ENCODE data around the gene CPM. TPM values are rescaled to one million over a fixed set of nuclear protein-coding genes. Genes with fewer than 3 reads are reported as not detected.

The CPM gene
- total and polyA plus RNA-seq, 7 experiments from 2014 or later = 0.06 to 5.9 (median 1.8) TPM

GRCh38 chr12:68901145-68901544, 31.8 kb downstream of the CPM start:
- Mint-ChIP-seq H3K4me3 (no peak overlapping the region), H3K27ac (no peak overlapping the region), H3K27me3 (peaks cover 0 to 13% (median 0%) of the 10 kb centered on the region in 5 donors), H3K36me3 (peaks cover 0 to 4% (median 0%) of the 10 kb centered on the region in 5 donors), H3K9me3 (no peaks in the 10 kb centered on the region), H3K4me1 (peaks cover 0 to 1% (median 0%) of the 10 kb centered on the region in 7 donors)
- intact Hi-C loops (cut with micrococcal nuclease) = no loop called here
- Histone ChIP-seq H3K27ac (ENCODE audit: low read depth, low read length) (no peak overlapping the region), H3K9me3 (ENCODE audit: control insufficient read depth in 2 of 3, low read length in 3 of 3) (no peaks in the 10 kb centered on the region), H3K36me3 (ENCODE audit: control insufficient read depth in 2 of 3, insufficient read depth in 3 of 3, low read length in 3 of 3) (no peaks in the 10 kb centered on the region), H3K27me3 (ENCODE audit: control insufficient read depth in 2 of 2, insufficient read depth in 2 of 2, low read length in 2 of 2) (no peaks in the 10 kb centered on the region), H3K4me3 (ENCODE audit: low read length) (no peak overlapping the region), H3K4me1 (ENCODE audit: control insufficient read depth in 2 of 2, insufficient read depth in 2 of 2, low read length in 2 of 2) (no peaks in the 10 kb centered on the region)
- no peak for ATAC-seq
- ChIA-PET CTCF (no interaction called here), POLR2A (no interaction called here)
- no peak for DNase-seq

- no peaks in the 10 kb centered on the region for H3K36me3 ChIP-seq (ENCODE audit: control insufficient read depth in 2 of 3, insufficient read depth in 3 of 3, low read length in 3 of 3)
- Mint-ChIP-seq H3K27ac (no peak overlapping the region), H3K9me3 (no peaks in the 10 kb centered on the region), H3K4me1 (peaks cover 0 to 1% (median 0%) of the 10 kb centered on the region in 7 donors), H3K27me3 (peaks cover 0 to 14% (median 0%) of the 10 kb centered on the region in 5 donors), H3K4me3 (no peak overlapping the region), H3K36me3 (peaks cover 0 to 7% (median 0%) of the 10 kb centered on the region in 5 donors)
- DNase-seq (no peak), ATAC-seq (no peak)
- no peaks in the 10 kb centered on the region for H3K4me1 ChIP-seq (ENCODE audit: control insufficient read depth in 2 of 2, insufficient read depth in 2 of 2, low read length in 2 of 2)
- POLR2A ChIA-PET = no interaction called here
- H3K27me3 ChIP-seq (ENCODE audit: control insufficient read depth in 2 of 2, insufficient read depth in 2 of 2, low read length in 2 of 2) = no peaks in the 10 kb centered on the region
- CTCF ChIA-PET = no interaction called here
- intact Hi-C loops (cut with micrococcal nuclease) = no loop called here
- H3K9me3 ChIP-seq (ENCODE audit: control insufficient read depth in 2 of 3, low read length in 3 of 3) = no peaks in the 10 kb centered on the region
- H3K27ac ChIP-seq (ENCODE audit: low read depth, low read length) = no peak overlapping the region
- no peak overlapping the region for H3K4me3 ChIP-seq (ENCODE audit: low read length)
Measured at GRCh38 chr12:68900241-68900640, 32.7 kb downstream of the CPM start.

- Mint-ChIP-seq H3K4me1 (no peaks in the 10 kb centered on the region), H3K9me3 (no peaks in the 10 kb centered on the region), H3K36me3 (peaks cover 0 to 7% (median 0%) of the 10 kb centered on the region in 5 donors), H3K27me3 (peaks cover 0 to 14% (median 0%) of the 10 kb centered on the region in 5 donors), H3K4me3 (no peak overlapping the region), H3K27ac (no peak overlapping the region)
- ChIA-PET POLR2A (no interaction called here), CTCF (no interaction called here)
- H3K9me3 ChIP-seq (ENCODE audit: control insufficient read depth in 2 of 3, low read length in 3 of 3) = no peaks in the 10 kb centered on the region
- intact Hi-C loops (cut with micrococcal nuclease) = no loop called here
- no peaks in the 10 kb centered on the region for H3K4me1 ChIP-seq (ENCODE audit: control insufficient read depth in 2 of 2, insufficient read depth in 2 of 2, low read length in 2 of 2)
- no peak for DNase-seq
- no peak overlapping the region for H3K4me3 ChIP-seq (ENCODE audit: low read length)
- no peak overlapping the region for H3K27ac ChIP-seq (ENCODE audit: low read depth, low read length)
- no peaks in the 10 kb centered on the region for H3K36me3 ChIP-seq (ENCODE audit: control insufficient read depth in 2 of 3, insufficient read depth in 3 of 3, low read length in 3 of 3)
- H3K27me3 ChIP-seq (ENCODE audit: control insufficient read depth in 2 of 2, insufficient read depth in 2 of 2, low read length in 2 of 2) = no peaks in the 10 kb centered on the region
- ATAC-seq = no peak
Measured at GRCh38 chr12:68899251-68899771, 33.7 kb downstream of the CPM start.

DNA sequence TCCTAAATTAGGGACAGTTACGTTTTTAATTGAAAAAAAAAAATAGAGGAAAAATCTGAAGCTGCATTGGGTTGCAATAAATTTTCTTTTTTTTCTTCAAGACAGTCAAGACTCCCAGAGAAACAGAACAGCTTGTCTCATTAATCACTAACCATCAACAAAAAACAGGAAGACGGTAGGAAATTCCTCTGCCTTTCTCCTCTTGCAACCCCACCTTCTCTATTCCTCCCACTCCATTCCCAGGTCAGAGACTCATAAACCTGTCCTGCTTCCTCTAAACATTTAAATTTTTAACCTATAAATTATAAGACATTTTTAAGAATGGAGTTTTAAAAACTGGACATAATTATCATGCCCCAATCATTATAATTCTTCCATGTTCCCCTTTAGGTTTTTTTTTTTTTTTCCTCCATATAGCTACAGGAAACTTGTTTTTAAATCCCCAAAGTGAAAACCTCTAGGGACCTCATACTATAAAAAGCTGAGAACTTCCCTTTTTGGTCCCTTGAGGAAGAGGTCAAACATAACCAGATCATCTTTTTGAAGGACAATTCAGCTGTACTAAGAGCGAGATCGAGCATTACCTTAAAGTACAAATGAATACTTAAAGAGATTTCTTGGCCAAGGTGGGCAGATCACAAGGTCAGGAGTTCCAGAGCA, 36.0 kb downstream of the CPM start:
- Histone ChIP-seq H3K36me3 (ENCODE audit: control insufficient read depth in 2 of 3, insufficient read depth in 3 of 3, low read length in 3 of 3) (no peaks in the 10 kb centered on the region), H3K4me3 (ENCODE audit: low read length) (no peak overlapping the region), H3K27me3 (ENCODE audit: control insufficient read depth in 2 of 2, insufficient read depth in 2 of 2, low read length in 2 of 2) (no peaks in the 10 kb centered on the region), H3K27ac (ENCODE audit: low read depth, low read length) (no peak overlapping the region), H3K4me1 (ENCODE audit: control insufficient read depth in 2 of 2, insufficient read depth in 2 of 2, low read length in 2 of 2) (no peaks in the 10 kb centered on the region), H3K9me3 (ENCODE audit: control insufficient read depth in 2 of 3, low read length in 3 of 3) (no peaks in the 10 kb centered on the region)
- DNase-seq = no peak
- ChIA-PET CTCF (no interaction called here), POLR2A (no interaction called here)
- Mint-ChIP-seq H3K27me3 (peaks cover 0 to 14% (median 0%) of the 10 kb centered on the region in 5 donors), H3K27ac (no peak overlapping the region), H3K36me3 (peaks cover 0 to 7% (median 0%) of the 10 kb centered on the region in 5 donors), H3K4me3 (no peak overlapping the region), H3K9me3 (peaks cover 0 to 1% (median 0%) of the 10 kb centered on the region in 11 donors), H3K4me1 (peaks cover 3 to 5% (median 4%) of the 10 kb centered on the region in 7 donors)
- ATAC-seq = no peak
- intact Hi-C loops (cut with micrococcal nuclease) = no loop called here

- Histone ChIP-seq H3K4me3 (ENCODE audit: low read length) (no peak overlapping the region), H3K27me3 (ENCODE audit: control insufficient read depth in 2 of 2, insufficient read depth in 2 of 2, low read length in 2 of 2) (no peaks in the 10 kb centered on the region), H3K27ac (ENCODE audit: low read depth, low read length) (no peak overlapping the region), H3K9me3 (ENCODE audit: control insufficient read depth in 2 of 3, low read length in 3 of 3) (no peaks in the 10 kb centered on the region), H3K4me1 (ENCODE audit: control insufficient read depth in 2 of 2, insufficient read depth in 2 of 2, low read length in 2 of 2) (no peaks in the 10 kb centered on the region), H3K36me3 (ENCODE audit: control insufficient read depth in 2 of 3, insufficient read depth in 3 of 3, low read length in 3 of 3) (no peaks in the 10 kb centered on the region)
- H3K4me3 Mint-ChIP-seq = no peak overlapping the region
- peaks cover 0 to 14% (median 0%) of the 10 kb centered on the region in 5 donors for H3K27me3 Mint-ChIP-seq
- no peak overlapping the region for H3K27ac Mint-ChIP-seq
- H3K36me3 Mint-ChIP-seq = peaks cover 0 to 7% (median 0%) of the 10 kb centered on the region in 5 donors
- intact Hi-C loops (cut with micrococcal nuclease) = no loop called here
- ChIA-PET POLR2A (no interaction called here), CTCF (no interaction called here)
- H3K4me1 Mint-ChIP-seq = peaks cover 6 to 26% (median 15%) of the 10 kb centered on the region in 7 donors
- no peak for ATAC-seq
- H3K9me3 Mint-ChIP-seq = peaks cover 0 to 1% (median 0%) of the 10 kb centered on the region in 11 donors
- DNase-seq = no peak
Measured at GRCh38 chr12:68894276-68894855, 38.6 kb downstream of the CPM start.

GRCh38 chr12:68893741-68894140, 39.2 kb downstream of the CPM start:
- Histone ChIP-seq H3K4me3 (ENCODE audit: low read length) (no peak overlapping the region), H3K27ac (ENCODE audit: low read depth, low read length) (no peak overlapping the region), H3K9me3 (ENCODE audit: control insufficient read depth in 2 of 3, low read length in 3 of 3) (no peaks in the 10 kb centered on the region), H3K27me3 (ENCODE audit: control insufficient read depth in 2 of 2, insufficient read depth in 2 of 2, low read length in 2 of 2) (no peaks in the 10 kb centered on the region), H3K36me3 (ENCODE audit: control insufficient read depth in 2 of 3, insufficient read depth in 3 of 3, low read length in 3 of 3) (no peaks in the 10 kb centered on the region), H3K4me1 (ENCODE audit: control insufficient read depth in 2 of 2, insufficient read depth in 2 of 2, low read length in 2 of 2) (no peaks in the 10 kb centered on the region)
- Mint-ChIP-seq H3K27ac (no peak overlapping the region), H3K36me3 (peaks cover 0 to 7% (median 0%) of the 10 kb centered on the region in 5 donors), H3K4me3 (no peak overlapping the region), H3K4me1 (peaks cover 6 to 28% (median 15%) of the 10 kb centered on the region in 7 donors), H3K27me3 (peaks cover 0 to 14% (median 0%) of the 10 kb centered on the region in 5 donors), H3K9me3 (peaks cover 0 to 1% (median 0%) of the 10 kb centered on the region in 11 donors)
- no peak for ATAC-seq
- CTCF ChIA-PET = no interaction called here
- no peak for DNase-seq
- POLR2A ChIA-PET = no interaction called here
- intact Hi-C loops (cut with micrococcal nuclease) = no loop called here
